HEK293 (cell line): Measurements from ENCODE around the gene GARIN5A.
A peak's percentile ranks its signal among the peaks of the same experiment; 100 is the strongest.

Experiments used
- ELK4 ChIP-seq: IDR thresholded peaks from 2 replicates; pipeline ENCODE4 v1.6.1; 2011; ENCODE audit warnings: mild to moderate bottlenecking, low read depth, low read length, borderline replicate concordance
- GLIS1 ChIP-seq: fragments of 450-650 bp; formaldehyde crosslinking; IDR thresholded peaks from 2 replicates; pipeline ENCODE4 v1.5.1; 2016; ENCODE audit warnings: missing biosample characterization, missing genetic modification characterization
- KLF1 ChIP-seq: fragments of 450-650 bp; formaldehyde crosslinking; IDR thresholded peaks from 2 replicates; pipeline ENCODE4 v1.5.1; 2016; ENCODE audit warnings: missing biosample characterization, missing genetic modification characterization
- KLF9 ChIP-seq: fragments of 450-650 bp; formaldehyde crosslinking; IDR thresholded peaks from 2 replicates; pipeline ENCODE4 v1.5.1; 2016; ENCODE audit warnings: missing biosample characterization, missing genetic modification characterization, low read depth
- PRDM4 ChIP-seq: fragments of 450-650 bp; formaldehyde crosslinking; IDR thresholded peaks from 2 replicates; pipeline ENCODE4 v1.5.1; 2017; ENCODE audit warnings: missing biosample characterization, missing genetic modification characterization
- REST ChIP-seq: fragments of 450-650 bp; formaldehyde crosslinking; IDR thresholded peaks from 2 replicates; pipeline ENCODE4 v1.5.1; 2016; ENCODE audit warnings: missing biosample characterization, missing genetic modification characterization
- YY2 ChIP-seq: fragments of 450-650 bp; formaldehyde crosslinking; IDR thresholded peaks from 2 replicates; pipeline ENCODE4 v1.5.1; 2016; ENCODE audit warnings: missing biosample characterization, missing genetic modification characterization
- ZBTB21 ChIP-seq: fragments of 450-650 bp; formaldehyde crosslinking; IDR thresholded peaks from 2 replicates; pipeline ENCODE4 v1.5.1; 2017; ENCODE audit warnings: missing biosample characterization, missing genetic modification characterization
- ZBTB8A ChIP-seq: fragments of 450-650 bp; formaldehyde crosslinking; IDR thresholded peaks from 2 replicates; pipeline ENCODE4 v1.5.1; 2016; ENCODE audit warnings: missing biosample characterization, missing genetic modification characterization
- ZFP69B ChIP-seq: fragments of 450-650 bp; formaldehyde crosslinking; IDR thresholded peaks from 2 replicates; pipeline ENCODE4 v1.5.1; 2016; ENCODE audit warnings: missing biosample characterization, missing genetic modification characterization
- ZNF140 ChIP-seq: fragments of 450-650 bp; formaldehyde crosslinking; IDR thresholded peaks from 2 replicates; pipeline ENCODE4 v1.5.1; 2016; ENCODE audit warnings: missing biosample characterization, missing genetic modification characterization
- ZNF146 ChIP-seq: fragments of 450-650 bp; formaldehyde crosslinking; IDR thresholded peaks from 2 replicates; pipeline ENCODE4 v1.5.1; 2016; ENCODE audit warnings: missing biosample characterization, missing genetic modification characterization
- ZNF157 ChIP-seq: fragments of 450-650 bp; formaldehyde crosslinking; IDR thresholded peaks from 2 replicates; pipeline ENCODE4 v1.5.1; 2016; ENCODE audit warnings: missing biosample characterization, missing genetic modification characterization
- ZNF23 ChIP-seq: fragments of 450-650 bp; formaldehyde crosslinking; IDR thresholded peaks from 2 replicates; pipeline ENCODE4 v1.5.1; 2016; ENCODE audit warnings: missing biosample characterization, missing genetic modification characterization, borderline replicate concordance
- ZNF280C ChIP-seq: fragments of 450-650 bp; formaldehyde crosslinking; IDR thresholded peaks from 2 replicates; pipeline ENCODE4 v1.5.1; 2016; ENCODE audit warnings: missing biosample characterization, missing genetic modification characterization
- ZNF302 ChIP-seq: fragments of 450-650 bp; formaldehyde crosslinking; IDR thresholded peaks from 2 replicates; pipeline ENCODE4 v1.5.1; 2016; ENCODE audit warnings: missing biosample characterization, missing genetic modification characterization, low read depth
- ZNF341 ChIP-seq: fragments of 450-650 bp; formaldehyde crosslinking; IDR thresholded peaks from 2 replicates; pipeline ENCODE4; 2016; ENCODE audit warnings: low read depth, missing biosample characterization, missing genetic modification characterization
- ZNF473 ChIP-seq: fragments of 450-650 bp; formaldehyde crosslinking; IDR thresholded peaks from 2 replicates; pipeline ENCODE4 v1.5.1; 2017; ENCODE audit warnings: missing biosample characterization, missing genetic modification characterization
- ZNF514 ChIP-seq: fragments of 450-650 bp; formaldehyde crosslinking; IDR thresholded peaks from 2 replicates; pipeline ENCODE4 v1.5.1; 2016; ENCODE audit warnings: missing biosample characterization, missing genetic modification characterization
- ZNF530 ChIP-seq: fragments of 450-650 bp; formaldehyde crosslinking; IDR thresholded peaks from 2 replicates; pipeline ENCODE4 v1.5.1; 2016; ENCODE audit warnings: low read depth, missing biosample characterization, missing genetic modification characterization
- ZNF571 ChIP-seq: fragments of 450-650 bp; formaldehyde crosslinking; IDR thresholded peaks from 2 replicates; pipeline ENCODE4 v1.5.0; 2017; ENCODE audit warnings: missing biosample characterization, missing genetic modification characterization
- ZNF585B ChIP-seq: fragments of 450-650 bp; formaldehyde crosslinking; IDR thresholded peaks from 2 replicates; pipeline ENCODE4 v1.5.1; 2016; ENCODE audit warnings: missing biosample characterization, missing genetic modification characterization
- ZNF623 ChIP-seq: fragments of 450-650 bp; formaldehyde crosslinking; IDR thresholded peaks from 2 replicates; pipeline ENCODE4 v1.5.1; 2016; ENCODE audit warnings: missing biosample characterization, missing genetic modification characterization
- ZNF626 ChIP-seq: fragments of 450-650 bp; sonication (Bioruptor Pico); formaldehyde crosslinking; IDR thresholded peaks from 2 replicates; pipeline ENCODE4 v1.5.1; 2018; ENCODE audit warnings: missing biosample characterization, missing genetic modification characterization, inconsistent platforms
- ZNF692 ChIP-seq: fragments of 450-650 bp; formaldehyde crosslinking; IDR thresholded peaks from 2 replicates; pipeline ENCODE4 v1.5.1; 2016; ENCODE audit warnings: missing biosample characterization, missing genetic modification characterization
- ZNF76 ChIP-seq: fragments of 450-650 bp; formaldehyde crosslinking; IDR thresholded peaks from 2 replicates; pipeline ENCODE4; 2016; ENCODE audit warnings: low read depth, missing biosample characterization, missing genetic modification characterization, borderline replicate concordance
- ZNF837 ChIP-seq: fragments of 450-650 bp; formaldehyde crosslinking; IDR thresholded peaks from 2 replicates; pipeline ENCODE4 v1.5.1; 2016; ENCODE audit warnings: missing biosample characterization, missing genetic modification characterization
- ZSCAN5A ChIP-seq: fragments of 450-650 bp; formaldehyde crosslinking; IDR thresholded peaks from 2 replicates; pipeline ENCODE4 v1.5.1; 2016; ENCODE audit warnings: missing biosample characterization, missing genetic modification characterization

The GARIN5A gene

GRCh38 chr19:50432221-50433028 lies 44.2 kb downstream of the GARIN5A start, which contains the start of gene MYBPC2 (continued):
- no peak for TF ChIP-seq PRDM4 (tag by site-specific recombination)
- TF ChIP-seq ZNF280C (tag by site-specific recombination) = no peak
- TF ChIP-seq ZNF473 (tag by site-specific recombination) = no peak
- TF ChIP-seq ZFP69B (tag by site-specific recombination) = no peak
- peak; percentile 52 for TF ChIP-seq KLF1
- no peak for TF ChIP-seq REST (tag by site-specific recombination)
- TF ChIP-seq ZNF76 = no peak
- TF ChIP-seq ZNF585B (tag by site-specific recombination) = no peak
- TF ChIP-seq ZNF514 (tag by site-specific recombination) = no peak
- TF ChIP-seq ZNF837 = no peak
- TF ChIP-seq KLF9 (tag by site-specific recombination) = no peak
- no peak for TF ChIP-seq ZSCAN5A (tag by site-specific recombination)
- TF ChIP-seq ZNF341 (tag by site-specific recombination) = peak; percentile 52; the same call in 1 of the 2 replicates
- TF ChIP-seq ZNF146 (tag by site-specific recombination) = no peak
- no peak for TF ChIP-seq ZNF140 (tag by site-specific recombination)
- peak; percentile 83 for TF ChIP-seq GLIS1 (tag by site-specific recombination)
- no peak for TF ChIP-seq ZBTB21 (tag by site-specific recombination)
- TF ChIP-seq ELK4 = no peak
- TF ChIP-seq ZNF692 (tag by site-specific recombination) = peak; percentile 73; the same call in 1 of the 2 replicates
- TF ChIP-seq ZNF302 (tag by site-specific recombination) = no peak
- TF ChIP-seq ZNF623 (tag by site-specific recombination) = no peak
- no peak for TF ChIP-seq ZNF530 (tag by site-specific recombination)
- TF ChIP-seq YY2 (tag by site-specific recombination) = no peak
- no peak for TF ChIP-seq ZNF23 (tag by site-specific recombination)
- no peak for TF ChIP-seq ZNF157
- TF ChIP-seq ZNF626 (tag by site-specific recombination) = no peak
- TF ChIP-seq ZBTB8A = 0 out of 2 replicates have a peak, but pooled peaks have one; percentile 7
- TF ChIP-seq ZNF571 (tag by site-specific recombination) = no peak
